GM21423 (cell line): ENCODE results near the gene TSNAX.
"Not testable (repeated sequence)": the region's sequence is repeated elsewhere in the genome, so short reads cannot be mapped to it uniquely, and the experiment has no call there.

Source experiments
- ATAC-seq: cut with Tn5 transposase; IDR thresholded peaks from one replicate; pipeline ENCODE4 v1.9.1; 2021; ENCODE audit warnings: mild to moderate bottlenecking, moderate library complexity; ENCODE audit not compliant: unreplicated experiment

The TSNAX gene

DNA sequence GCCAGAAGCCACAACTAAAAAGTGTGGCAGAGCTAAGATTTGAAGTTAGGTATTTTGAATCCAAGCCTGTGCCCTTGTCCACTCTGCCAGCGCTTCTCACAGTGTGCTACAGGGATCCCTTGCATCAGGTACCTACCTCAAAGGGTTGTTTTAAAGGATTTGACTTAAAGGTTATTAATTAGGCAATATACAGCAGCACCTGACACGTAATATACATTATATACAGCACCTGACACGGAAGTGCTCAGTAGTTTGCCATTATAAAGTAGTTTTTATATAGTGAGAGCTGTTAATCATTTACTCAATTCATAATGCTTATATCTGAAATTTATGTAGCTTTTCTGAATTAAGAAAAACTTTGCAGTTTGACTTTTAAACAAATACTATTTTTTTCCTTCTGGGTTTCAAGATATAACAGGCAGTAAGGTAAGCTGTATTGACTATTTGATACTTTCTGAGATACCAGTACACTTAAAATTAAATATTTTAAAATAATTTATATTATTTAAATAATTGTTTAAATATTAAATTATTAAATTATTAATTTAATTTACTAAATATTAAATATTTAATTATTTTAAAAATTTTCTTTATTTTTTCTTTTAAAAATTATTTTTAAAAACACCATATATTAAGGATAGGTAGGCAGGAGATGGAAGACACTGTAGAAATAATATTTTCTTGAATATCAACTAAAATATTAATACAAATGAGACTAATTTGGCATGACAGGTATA is 33.3 kb downstream of the TSNAX start:
- no peak for ATAC-seq

DNA sequence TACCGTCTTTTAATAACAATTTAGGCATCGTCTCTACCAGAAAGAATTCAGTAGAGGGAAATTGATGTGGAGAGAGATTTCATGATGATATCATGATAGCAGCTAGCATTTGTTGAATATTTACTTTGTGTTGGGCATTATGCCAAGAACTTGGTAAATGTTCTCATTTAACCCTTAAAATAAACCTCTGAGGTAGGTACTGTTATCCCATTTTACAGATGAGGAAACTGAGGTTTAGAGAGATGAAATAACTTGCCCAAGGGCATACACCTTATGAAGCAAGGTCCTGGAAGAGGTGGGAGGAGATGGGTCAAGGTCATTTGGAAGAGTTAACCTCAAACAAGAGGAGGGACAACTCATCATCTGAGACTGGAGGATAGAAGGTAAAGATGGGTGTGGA is 34.8 kb downstream of the TSNAX start:
- no peak for ATAC-seq

DNA sequence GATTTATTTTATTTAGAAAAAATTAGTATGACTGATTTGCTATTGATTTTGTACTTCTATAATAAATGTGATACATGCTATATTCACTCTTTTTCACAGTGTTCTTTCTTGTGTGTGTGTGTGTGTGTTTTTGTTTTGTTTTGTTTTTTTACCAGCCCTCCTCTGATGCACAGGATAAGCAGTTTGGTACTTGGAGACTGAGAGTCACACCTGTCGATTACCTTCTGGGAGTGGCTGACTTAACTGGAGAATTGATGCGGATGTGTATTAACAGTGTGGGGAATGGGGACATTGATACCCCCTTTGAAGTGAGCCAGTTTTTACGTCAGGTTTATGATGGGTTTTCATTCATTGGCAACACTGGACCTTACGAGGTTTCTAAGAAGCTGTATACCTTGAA is 35.9 kb downstream of the TSNAX start:
- ATAC-seq, result no peak

DNA sequence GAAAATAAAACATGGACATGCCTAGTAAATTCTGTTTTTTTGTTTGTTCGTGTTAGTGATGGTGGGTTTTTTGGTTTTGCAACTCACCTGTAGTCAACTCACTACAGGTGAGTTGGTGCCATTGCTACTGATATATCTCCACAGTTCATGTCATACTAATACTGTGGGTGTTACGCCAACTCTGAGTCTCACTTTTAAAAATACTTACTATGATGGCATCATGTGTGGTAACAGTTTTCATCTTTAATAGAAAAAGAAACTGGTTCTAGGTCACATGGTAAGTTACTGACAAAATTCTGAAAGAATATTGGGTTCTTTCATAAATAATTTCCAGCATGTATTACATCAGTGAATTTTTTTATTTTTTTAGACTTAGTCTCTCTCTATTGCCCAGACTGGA is 38.0 kb downstream of the TSNAX start:
- ATAC-seq, result no peak

DNA sequence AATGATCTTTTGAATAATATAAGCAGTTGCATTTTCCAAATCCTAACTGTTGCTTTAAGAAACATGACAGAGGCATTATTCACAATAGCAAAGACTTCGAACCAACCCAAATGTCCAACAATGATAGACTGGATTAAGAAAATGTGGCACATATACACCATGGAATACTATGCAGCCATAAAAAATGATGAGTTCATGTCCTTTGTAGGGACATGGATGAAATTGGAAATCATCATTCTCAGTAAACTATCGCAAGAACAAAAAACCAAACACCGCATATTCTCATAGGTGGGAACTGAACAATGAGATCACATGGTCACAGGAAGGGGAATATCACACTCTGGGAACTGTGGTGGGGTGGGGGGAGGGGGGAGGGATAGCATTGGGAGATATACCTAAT is 41.8 kb downstream of the TSNAX start:
- ATAC-seq, result not testable (repeated sequence)

DNA sequence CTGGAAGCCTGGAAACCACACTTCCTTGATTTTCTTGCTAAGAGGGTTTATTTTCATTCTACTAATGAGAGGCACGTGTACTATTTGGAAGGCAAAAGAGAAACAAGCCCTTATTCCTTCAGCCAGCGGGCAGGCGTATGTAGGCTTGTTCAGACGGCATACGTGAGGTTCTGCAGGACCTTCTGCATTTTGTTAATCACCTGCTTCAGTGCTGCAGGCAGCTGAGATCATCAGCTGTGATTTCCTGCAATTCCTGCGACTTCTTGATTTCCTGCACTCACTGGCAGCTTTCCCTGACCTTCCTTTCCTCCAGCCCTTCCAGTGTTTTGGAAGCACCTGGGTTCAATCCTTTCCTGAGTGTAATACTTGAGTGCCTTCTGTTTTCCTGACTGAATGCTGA is 43.4 kb downstream of the TSNAX start:
- ATAC-seq, result no peak

DNA sequence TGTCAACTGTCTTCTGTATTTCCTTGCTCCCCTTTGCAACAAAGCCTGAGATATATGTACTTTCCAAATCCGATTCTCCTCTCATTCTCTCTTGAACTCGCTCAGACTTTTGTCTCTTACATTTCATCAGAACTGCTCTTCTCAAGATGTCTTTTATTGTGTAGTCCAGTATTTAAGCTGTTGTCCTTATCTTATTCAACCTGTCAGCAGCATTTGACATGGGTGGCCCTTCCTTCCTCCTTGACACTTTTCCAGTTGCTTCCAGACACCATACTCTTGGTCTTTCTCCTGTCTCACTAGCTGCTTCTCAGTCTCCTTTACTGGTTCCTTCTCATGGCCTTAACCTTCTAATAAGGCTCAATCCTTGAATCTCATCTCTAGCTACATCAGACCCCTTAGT is 47.0 kb downstream of the TSNAX start:
- no peak for ATAC-seq

DNA sequence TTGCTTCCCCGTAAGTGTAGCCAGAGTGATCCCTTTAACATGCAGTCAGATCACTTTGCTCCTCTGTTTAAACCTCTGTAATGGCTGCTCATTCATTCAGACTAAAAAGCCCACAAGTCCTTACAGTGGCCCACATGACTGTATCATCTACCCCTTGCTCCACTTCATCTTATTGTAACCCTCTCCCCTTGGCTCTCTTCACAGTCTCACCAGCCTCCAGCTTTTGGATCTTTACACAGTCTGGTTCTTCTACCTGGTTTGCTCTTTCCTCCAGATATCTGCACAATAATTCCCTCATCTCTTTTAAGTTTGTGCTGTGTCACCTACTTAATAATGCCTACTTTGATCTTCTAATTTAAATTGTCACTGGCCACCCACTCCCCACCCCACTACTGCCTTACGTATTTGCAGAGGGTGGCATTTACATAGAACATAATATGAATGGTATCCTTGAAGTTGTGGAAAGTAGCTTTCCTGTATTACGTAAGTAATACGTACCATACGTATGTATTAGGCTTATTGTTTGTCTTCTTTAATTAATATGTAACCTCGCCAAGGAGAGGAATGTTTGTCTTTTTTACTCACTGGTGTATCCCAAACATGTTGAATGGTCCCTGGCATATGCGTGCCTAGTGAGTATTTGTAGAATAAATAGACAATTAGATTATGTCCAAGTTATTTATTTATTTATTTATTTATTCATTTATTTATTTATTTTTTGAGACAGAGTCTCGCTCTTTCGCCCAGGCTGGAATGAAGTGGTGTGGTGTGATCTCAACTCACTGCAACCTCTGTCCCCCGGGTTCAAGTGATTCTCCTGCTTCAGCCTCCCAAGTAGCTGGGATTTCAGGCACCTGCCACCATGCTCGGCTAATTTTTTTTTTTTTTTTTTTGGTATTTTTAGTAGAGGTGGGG is 48.6 kb downstream of the TSNAX start:
- no peak for ATAC-seq

DNA sequence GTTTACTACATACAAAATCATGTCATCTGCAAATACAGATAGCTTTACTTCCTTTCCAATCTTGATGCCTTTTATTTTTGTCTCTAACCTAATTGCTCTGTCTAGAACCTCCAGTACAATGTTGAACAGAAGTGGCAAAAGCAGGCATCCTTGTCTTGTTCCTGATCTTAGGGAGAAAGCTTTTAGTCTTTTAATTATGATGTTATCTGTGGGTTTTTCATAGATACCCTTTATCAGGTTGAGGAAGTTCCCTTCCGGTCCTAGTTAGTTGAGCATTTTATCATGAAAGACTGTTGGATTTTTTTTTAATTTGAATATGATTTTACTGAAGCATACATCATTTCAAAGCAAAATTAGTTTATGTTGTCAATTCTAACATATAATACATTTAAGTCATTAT is 52.4 kb downstream of the TSNAX start:
- no peak for ATAC-seq

DNA sequence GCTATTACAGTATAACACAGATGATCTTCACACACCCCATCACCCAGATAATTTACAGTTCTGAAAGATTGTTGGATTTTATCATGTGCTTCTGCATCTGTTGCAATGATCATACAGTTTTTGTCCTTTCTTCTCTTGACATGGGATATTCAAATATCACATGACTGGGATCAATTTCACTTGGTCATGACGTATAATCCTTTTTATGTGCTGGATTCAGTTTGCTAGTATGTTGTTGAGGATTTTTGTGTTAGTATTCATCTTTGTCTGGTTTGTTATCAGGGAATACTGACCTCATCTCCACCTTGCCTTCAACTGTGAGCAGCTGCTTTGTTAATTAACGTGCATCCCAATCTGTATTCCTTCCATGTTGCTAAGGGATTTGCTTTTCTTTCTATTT is 53.4 kb downstream of the TSNAX start:
- no peak for ATAC-seq

DNA sequence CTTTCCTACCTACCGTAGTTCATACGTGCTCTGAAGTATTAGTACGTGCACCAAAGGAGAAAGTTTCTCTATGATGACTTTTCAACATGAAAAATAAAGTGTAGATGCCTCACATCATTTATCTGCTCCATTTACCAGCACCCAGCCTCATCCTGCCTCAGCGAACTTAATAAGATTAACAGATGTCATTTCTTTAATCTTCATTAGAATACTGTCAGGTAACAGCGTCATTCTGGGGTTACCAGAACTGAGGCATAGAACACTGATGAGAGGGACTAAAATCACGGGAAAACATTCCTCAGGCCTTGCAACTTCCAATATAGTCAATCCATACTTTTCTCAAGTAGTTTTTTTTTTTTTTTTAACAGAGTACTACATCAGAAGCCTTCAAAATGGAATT is 54.9 kb downstream of the TSNAX start:
- ATAC-seq, result no peak

DNA sequence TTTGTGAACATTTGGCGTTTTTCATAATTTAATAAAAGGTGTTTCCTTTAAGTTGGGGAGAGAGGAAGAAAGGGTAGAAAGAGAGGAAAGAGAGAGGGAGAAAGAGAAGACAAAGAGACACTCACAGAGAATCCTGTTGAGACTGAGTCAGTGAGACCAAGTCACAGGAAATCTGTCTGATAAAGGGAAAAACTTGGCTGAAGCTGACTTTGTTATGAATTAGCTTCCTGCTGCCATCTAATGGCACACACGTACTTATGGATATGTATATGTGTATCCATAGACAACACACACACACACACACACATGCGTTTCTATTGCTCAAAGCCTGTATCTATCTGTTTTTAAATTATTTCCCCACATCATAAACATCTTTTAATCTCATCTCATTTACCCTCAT is 55.6 kb downstream of the TSNAX start:
- no peak for ATAC-seq

DNA sequence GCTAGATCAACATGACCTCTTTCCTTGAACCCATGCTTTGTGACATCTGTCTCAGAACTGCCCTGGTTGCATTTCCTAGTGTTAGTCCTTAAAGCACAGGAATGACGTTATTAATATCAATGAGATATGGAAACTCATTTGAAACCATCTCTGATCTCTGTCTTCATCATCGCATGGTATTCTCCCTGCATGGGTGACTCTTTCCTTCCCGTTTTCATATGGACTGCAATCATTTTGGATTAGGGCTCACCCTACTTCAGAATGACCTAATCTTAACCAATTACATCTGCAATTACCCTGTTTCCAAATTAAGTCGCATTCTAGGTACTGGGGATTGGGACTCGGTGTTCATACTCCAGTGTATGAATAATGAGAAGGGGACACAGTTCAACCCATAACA is 56.5 kb downstream of the TSNAX start:
- no peak for ATAC-seq

DNA sequence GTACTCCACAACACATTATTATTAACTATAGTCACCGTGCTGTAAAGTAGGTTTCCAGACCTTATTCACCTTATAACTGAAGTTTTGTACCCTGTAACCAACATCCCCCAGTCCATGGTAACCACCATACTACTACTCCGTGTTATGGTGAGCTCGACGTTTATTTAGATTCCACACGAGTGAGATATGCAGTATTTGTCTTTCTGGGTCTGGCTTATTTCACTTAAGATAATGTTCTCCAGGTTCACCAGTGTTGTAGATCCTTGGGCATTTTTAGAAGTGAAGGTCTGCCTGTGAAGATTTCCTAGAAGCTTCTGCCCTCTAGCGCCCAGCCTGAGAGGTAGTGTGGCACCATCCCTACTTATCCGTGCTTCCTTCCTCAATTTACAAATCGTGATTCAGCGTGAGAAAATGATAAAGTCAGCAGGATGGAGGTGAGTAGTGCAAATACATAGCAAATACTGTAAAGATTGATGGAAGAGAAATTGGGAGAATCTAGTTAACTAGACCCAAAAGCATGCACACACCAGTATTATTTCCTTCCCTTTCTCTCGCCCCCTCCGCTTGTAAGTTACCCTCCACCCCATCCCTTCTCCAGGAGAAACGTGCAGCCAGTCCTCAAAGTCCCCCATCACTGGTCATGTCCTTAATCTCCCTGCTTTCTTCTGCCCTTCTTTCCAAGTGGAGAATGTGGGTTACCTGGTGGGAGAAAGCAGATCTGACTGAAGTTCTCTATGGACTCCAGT is 62.2 kb downstream of the TSNAX start:
- peak; percentile 44 for ATAC-seq

DNA sequence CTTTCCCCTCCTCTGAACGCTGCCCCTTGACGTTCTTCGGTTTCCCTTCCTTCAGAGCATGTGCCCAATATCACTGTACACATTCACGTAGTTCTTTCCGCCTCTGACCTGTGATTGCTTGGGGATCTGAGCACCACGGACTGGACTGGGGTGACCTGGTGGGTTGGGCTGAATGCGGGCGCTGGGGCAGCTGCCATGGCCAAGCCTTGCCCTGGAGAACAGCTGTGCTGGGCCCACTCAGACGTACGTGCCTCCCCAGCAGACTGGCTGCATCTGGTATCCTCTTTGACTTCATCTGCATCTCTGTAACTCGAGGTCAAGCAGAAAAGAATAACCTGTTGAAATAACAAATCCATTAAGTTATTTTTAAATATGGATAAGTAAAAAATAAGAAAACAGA is 63.0 kb downstream of the TSNAX start:
- ATAC-seq, result no peak

DNA sequence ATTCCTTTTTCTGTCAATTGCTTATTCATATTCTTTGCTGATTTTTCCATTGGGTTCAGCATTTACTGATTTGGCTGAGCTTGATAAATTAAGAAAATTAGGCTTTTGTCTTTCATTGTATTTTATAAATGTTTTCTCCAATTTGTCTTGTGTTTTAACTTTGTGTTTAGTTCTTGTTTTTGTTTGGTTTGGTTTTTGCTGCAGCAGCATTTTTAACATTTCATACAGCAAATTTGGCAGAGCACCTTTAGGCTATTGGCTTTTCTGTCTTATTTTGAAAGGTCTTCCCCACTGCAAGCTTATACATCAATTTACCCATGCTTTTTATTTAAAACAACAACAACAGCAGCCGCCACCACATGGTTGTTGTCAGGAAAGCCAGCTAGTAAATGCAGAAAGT is 64.3 kb downstream of the TSNAX start:
- no peak for ATAC-seq

DNA sequence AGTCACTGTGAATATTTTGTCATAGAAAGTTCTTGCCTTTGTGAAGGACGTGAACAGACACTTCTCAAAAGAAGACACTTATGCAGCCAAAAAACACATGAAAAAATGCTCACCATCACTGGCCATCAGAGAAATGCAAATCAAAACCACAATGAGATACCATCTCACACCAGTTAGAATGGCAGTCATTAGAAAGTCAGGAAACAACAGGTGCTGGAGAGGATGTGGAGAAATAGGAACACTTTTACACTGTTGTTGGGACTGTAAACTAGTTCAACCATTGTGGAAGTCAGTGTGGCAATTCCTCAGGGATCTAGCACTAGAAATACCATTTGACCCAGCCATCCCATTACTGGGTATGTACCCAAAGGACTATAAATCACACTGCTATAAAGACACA is 64.8 kb downstream of the TSNAX start:
- not testable (repeated sequence) for ATAC-seq

DNA sequence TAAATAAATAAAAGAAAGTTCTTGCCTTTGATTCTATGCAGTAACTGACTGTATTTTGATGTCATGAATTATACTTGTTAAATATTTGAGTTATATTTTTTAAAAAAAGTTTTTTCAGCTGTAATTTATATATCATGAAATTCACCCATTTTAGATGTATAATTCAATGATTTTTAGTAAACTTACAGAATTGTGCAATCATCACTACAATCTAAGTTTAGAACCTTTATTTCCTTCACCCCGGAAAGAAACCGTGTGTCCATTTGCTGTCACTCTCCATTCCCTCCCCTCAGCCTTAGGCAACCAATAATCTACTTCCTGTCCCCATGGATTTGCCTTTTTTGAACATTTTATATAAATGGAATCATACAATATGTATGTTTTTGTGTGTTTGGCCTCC is 65.7 kb downstream of the TSNAX start:
- no peak for ATAC-seq

DNA sequence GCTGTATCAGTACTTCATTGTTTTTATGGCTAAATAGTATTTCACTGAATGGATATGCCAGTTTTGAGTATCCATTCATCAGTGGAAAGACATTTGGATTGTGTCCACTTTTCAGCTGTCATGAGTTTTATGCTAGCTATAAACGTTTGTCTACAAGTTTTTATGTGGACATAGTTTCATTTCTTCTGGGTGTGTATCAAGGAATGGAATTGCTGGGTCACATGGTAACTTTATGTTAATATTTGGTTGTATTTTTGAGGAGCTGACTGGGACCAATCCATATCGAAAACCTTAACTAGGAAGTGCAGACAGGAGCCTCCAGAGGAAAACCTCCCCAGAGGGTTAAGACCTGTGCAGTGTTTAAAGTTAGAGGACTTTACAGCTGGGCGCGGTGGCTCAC is 66.3 kb downstream of the TSNAX start:
- no peak for ATAC-seq

DNA sequence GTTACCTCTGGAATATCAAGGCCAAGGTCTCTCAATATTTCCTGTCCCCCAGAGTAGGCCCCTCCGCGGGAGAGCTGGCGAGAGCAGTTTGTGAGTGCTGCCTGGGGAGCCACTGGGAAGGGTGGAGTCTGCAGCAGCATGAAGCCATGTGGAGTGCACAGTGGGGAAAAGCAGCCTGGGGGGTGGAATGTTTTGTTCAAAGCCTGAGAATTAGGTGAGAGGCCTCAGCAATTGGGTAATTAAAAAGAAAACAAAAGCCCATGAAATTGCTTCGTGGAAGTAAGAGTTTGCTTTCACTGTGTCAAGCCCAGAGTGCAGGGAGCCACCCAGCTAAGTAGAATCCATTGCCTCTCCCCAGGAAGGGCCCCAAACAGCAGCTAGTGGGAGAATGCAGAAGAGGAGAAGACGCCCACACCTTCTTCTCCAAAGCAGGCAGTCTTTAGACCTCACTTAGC is 67.9 kb downstream of the TSNAX start:
- no peak for ATAC-seq

DNA sequence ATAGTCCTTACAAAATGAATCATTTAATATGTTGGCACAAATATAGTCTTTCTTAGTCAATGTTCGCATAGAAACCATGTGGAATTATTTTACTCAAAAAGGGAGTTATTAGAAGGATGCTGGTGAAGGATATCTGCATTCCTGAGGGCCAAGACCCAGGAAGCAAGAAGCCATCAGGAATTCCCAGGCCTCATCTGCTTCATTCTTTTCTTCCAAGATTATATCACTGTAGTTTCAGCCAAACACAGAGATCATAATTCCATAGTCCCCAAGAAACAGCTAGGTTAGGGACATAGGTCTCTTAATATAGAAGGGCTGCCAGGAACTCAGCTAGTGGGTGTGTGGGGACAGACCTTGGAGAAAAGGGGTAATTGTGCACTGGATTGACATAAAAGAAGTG is 69.5 kb downstream of the TSNAX start:
- no peak for ATAC-seq
